Stimulated activated CD8-positive, alpha-beta memory T cell treated with anti-CD3 and anti-CD28 coated beads, Interleukin-12 subunit alpha, Interleukin-12 subunit beta, amount 100 ng/mL, for 24 hours (primary cell): Measurements from ENCODE around the gene LAMB3.

Experiments
- DNase-seq: peaks from one replicate; pipeline ENCODE4 v3.0.0-alpha.2; 2020; ENCODE audit errors: extremely low read depth

Gene LAMB3

DNA sequence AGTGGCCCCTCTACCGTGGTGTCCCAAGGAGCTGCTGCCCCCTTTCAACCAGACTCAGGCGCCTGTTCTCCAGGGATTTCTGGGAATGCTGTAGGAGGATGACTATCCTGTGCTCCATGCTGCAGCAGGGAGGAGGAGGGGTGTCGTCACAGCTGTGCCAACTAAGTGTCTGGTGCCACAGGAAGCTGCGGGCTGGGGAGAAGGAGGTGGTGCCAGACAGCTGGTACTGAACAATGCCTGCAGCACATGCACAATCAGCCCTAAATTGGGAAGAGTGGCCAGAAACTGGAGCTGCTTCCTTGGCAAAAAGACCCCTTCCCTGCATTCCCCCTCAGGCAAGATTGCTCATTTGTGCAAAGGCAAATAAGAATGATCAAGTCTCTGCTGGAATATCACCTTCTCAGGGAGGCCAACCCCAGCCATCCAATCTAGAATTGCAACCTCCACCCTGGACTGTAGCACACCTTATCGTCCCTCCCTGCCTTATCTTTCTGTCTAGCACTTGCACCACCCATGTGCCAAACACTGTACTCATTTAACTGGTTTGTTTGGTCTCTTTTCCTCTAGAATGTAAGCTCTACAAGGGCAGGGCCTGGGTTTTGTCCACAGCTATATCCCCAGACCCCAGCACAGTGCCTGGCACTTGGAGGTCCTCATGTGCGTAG lies 33.3 kb downstream of the LAMB3 start:
- no peak for DNase-seq

DNA sequence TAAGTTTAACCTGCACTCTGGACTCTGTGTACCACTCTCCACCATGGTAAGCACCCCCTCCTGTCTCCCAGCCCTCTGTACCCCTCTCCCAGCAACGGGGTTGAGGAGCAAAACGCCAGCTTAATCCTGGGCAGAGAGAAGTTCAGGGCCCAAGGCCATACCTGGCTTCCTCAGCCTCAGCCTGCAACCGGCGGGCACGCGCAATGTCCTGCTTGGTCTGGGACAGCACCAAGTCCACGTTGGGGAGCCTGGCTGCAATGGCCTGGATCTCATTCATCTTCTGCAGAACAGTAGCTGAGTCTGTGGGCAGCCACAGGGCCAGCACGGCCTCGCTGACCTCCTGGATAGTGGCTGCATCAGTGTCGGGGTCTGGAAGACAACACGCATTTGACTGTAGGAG lies 33.9 kb downstream of the LAMB3 start:
- DNase-seq: no peak

DNA sequence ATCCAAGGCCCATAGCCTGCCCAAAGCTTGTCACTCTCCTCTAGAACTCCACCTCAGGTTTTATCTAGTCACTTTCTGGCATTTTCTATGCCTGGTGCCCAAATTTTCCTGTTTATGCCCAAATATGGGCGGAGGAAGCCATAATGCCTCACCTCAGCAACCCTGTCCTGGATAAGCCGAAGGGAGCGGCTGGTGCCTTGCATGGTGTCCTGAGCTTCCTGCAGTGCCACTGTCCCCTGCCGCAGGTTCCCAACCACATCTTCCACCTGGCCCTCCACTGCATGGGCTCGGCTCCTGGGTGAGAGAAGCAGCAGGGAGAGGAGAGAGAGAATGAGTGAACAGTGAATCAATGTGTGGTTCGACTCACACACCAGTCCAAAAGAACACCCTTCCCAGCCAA lies 34.5 kb downstream of the LAMB3 start:
- DNase-seq: no peak

DNA sequence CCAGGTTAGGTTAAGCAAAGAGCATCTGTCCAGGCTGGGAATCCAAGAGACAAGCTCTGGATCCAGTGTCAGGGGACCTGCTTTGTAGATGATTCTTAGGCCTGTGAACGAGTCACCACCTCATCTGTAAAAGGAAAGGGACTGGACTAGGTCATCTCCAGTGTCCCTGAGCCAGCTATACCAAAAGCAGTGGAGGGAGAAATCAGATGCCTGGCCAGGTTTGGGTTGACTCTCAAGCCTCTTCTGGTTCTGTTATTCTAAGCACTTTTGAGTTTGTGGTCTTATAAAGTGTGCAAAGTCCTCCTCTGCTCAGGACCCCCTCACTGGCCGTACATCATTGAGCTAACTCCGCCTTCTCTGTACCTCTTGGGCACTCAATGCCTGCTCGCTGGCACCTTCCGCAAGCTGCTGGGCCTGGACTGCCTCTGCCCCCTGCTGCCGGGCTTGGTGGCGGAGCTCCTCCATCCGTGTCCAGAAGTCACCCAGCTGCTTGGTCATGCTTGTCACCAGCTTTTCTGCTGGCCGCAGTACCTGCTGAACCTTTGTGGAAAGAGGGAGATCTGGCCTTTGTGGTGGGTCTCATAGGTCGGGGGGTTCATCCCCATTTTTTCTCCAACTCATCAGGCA lies 35.1 kb downstream of the LAMB3 start:
- DNase-seq: no peak

DNA sequence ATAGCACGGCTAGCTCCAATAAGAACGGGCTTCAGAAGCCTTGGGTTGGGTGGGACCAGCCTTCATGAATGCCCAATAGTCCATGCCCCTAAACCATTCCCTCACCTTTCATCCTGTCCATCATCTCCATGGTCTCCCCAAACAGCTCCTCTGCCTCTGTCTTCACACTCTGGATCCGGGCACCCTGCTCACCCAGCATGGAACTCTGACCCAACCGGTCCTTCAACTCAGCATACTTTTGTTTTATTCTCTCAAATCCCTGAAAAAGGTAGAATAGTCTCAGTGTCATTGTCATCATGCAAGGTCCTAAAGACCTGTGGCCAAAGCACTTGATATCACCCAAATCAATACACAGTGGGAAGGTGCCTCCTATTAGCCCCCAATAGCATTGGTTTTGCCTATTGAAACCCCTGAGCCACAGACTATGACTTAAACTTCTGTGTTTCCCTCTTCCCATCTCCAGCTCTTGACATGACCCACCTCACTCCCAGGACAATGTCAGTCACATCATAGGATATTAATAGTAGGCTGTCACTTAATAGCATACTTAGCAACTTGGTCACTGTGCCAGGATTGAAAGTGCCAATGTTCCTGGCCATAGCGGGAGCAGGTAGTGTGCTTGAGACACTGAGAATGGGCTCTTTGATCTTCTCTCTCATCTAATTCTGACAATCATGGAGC lies 35.7 kb downstream of the LAMB3 start:
- no peak for DNase-seq

DNA sequence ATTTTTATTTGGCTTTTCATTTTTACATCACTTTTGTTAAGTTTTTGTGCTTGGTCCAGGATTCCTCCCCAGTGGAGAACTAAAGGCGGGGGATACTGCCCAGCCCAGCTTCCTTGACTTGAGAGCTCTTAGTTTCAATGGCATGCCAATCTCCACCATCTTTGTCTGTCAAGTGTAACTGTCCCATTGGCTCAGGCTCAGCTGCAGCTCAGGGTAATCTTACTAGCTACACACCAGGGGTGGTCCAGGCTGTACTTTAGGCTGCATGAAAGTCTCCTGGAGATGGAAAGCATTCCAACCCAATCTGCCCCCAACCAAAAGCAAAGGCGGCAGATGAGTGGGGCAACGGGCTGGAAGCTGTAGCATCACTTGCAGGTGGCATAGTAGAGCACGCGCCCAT lies 37.3 kb downstream of the LAMB3 start:
- no peak for DNase-seq

DNA sequence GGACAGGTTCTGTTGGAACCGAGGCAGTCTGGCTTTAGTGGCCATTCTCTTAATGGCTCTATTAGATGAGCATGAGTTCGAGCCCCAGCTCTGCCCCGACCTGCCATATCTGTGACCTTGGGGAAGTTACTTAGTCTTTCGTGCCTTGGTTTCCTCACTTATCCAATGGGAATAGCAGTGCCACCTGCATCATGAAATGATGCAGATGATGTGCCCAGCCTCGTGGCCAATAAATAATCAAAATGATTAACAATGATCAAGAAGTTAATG lies 38.1 kb downstream of the LAMB3 start:
- no peak for DNase-seq

DNA sequence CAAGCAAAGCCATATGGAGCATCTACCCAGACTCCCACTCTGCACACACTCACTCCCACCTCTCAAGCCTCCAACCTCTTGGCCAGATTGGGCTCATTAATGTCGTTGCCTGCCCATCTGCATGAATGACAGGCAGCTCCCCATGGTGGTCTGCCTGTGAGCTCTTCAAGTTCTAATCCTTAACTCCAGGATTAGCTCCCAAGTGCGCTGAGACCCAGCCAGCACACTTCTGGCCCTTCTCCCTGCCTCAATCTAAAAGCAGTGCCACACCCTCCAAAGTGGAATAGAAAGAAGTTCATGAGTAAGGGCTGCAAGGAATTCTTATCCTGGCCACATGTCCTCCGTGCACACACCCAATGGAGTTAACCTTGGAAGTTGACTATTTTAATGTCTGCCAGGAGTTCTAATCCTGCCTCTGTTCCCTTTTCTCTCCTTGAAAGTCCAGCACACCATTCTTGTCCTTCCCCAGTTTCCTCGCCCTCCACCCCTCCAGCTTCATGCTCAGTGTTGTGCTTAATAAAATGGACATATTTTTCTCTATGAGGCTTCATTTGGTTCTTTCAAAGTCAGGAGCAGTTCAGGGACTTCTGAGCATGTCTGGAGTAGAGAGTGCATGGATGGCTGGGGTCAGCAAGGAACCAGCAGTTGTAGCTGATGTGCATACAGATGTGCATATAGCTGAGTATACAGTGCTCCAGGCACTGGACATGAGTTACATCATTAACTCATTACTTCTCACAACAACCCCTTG lies 38.6 kb downstream of the LAMB3 start:
- no peak for DNase-seq

DNA sequence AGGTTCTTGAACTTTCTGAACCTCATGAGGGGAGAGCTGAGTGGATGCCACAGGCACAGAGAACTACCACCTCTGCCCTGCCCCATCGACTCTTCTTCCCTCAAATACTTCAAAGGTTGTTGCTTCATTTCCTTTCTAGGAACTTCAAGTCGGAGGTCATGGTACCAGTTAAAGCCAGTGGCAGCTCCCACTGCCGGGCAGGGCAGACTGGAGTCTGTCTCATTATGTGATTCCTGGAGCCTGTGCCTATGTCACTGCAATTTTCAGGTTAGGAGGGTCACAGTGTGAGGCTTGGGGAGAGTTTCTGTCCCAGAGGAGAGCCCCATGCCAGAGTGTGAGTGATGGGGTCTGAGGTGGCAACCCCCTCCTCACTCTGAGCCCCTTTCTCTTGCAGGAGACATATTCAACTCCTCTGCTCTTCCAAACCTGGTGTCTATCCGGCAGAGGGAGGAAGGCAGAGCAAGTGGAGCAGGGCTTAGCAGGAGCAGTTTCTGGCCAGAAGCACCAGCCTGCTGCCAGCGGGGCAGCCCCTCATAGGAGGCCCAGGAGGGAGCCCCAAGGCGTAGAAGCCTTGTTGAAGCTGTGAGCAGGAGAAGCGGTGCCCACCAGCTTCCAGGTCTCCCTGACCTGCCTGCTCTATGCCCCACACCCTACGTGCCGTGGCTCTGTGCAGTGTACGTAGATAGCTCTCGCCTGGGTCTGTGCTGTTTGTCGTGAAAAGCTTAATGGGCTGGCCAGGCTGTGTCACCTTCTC lies 39.4 kb downstream of the LAMB3 start:
- no peak for DNase-seq

DNA sequence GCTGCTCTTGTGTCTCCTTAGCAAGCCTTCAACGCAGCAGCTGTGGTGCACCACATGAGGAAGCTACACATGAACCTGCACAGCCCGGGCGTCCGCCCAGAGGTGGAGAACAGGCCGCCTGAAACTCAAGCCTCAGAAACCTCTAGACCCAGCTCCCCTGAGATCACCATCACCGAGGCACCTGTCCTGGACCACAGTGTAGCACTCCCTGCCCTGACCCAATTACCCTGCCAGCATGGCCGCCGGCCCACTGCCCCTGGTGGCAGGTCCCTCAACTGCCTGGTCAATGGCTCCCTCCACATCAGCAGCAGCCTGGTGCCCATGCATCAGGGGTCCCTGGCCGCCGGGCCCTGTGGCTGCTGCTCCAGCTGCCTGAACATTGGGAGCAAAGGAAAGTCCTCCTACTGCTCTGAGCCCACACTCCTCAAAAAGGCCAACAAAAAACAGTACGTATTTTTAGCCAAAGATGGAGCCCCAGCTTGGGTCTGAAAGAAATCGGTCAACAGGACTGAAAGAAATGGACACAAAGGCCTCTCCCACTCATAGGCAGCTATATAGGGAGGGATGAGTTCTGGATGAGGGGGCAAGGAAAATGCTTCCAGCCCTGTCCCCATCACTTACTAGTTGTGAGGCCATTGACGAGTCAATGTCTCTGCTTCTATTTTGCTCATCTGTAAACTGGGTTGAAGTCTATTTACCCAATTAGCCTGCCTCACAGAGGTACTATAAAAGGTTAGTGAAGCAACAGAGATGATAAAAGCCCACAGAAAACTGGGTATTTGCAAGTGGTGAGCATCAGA lies 40.3 kb downstream of the LAMB3 start:
- no peak for DNase-seq

DNA sequence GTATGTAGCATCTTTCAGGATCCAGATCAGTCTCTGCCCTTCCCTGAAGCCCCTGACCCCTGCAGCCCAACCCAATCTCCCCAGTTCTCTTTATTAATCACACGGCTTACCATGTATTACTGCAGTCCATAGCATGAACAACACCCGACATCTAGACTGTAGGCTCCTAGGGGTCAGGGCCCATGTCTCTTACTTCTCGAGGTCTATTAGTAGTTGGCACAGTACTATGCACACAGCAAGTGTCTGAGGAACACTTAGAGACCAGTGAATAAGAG lies 41.7 kb downstream of the LAMB3 start:
- DNase-seq: no peak

DNA sequence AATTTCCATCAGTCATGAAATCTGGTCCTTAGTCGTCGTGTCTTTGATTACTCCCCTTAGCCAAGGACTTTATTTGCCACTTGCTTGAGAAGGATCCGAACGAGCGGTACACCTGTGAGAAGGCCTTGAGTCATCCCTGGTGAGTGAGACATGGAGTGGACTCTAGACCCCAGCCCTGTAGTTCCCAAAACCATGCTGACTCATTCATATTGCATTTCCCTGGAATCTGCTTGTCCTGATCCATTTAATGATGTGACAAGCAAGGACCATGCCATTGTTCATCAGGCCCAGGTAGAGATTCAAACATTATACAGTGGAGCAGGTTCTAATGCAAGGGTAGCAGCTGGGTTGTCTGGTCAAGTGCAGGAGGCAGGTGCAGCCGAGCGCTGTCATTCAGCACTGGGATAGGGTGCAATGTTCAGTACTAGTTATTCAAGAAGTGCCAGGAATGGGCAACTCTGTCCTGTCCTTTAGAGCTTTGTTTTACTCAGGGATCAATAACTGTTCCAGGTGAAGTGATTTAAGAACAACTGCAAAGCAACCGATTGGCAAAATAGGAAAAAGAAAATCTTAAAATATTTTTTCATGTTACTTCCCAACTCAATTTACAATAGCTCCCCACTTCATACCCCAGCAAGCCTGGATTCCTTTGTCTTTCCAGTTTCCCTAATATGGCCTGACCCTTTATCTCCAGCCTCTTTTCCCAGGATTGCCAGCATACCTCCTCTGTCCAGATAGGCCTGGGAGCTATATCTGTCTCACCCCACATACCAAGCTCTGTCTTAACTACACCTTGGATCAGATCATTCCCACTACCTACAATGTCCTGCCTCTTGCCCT lies 42.2 kb downstream of the LAMB3 start:
- no peak for DNase-seq

DNA sequence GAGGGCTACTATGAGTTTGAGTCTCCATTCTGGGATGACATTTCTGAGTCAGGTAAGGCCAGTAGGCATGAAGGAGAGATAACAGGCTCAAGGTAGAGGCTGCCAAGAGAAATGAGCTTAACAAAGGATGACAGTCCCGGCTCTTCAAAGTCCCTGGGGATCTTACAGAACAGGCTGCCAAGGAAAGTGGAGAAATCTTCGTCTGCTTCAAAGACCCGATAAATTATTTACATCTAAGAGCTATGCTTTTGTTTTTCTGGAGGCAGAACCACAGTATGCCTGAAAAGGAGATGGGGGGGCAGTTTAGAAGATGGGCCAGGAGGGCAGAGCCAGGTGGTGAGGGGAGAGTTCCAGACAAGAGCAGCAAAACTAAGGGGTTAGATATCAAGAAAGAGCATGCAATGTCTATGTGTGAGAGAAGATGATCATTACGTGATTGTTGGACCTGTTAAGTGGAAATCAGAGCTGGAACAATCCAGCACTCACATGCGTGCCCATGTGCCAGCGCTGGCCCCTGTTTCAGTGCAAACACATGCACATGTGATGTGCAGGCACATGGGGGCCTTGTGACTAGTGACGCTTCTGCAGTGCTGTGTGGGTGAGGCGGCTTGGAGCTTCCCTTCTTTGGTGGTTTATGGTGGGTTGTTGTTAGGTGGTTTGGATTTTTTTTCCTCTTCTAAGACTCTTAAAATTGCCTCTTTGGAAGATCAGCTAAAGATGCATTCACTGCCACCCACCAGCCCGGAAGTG lies 43.0 kb downstream of the LAMB3 start:
- no peak for DNase-seq

DNA sequence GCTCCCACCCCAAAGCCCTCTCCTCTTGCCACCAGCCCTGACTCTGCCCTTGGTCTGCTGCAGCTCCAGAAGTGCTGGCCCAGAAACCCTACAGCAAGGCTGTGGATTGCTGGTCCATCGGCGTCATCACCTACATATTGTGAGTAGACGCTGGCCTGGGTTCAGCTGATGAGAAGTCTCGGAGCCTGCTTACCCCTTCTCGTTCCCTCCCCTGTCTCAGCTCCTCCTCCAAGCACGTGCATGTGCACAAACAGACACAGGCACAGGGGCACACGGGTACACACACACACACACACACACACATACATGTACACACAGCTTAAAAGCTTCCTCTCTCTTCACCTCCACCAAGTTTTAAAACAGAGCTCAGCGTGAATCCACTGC lies 44.4 kb downstream of the LAMB3 start:
- no peak for DNase-seq

DNA sequence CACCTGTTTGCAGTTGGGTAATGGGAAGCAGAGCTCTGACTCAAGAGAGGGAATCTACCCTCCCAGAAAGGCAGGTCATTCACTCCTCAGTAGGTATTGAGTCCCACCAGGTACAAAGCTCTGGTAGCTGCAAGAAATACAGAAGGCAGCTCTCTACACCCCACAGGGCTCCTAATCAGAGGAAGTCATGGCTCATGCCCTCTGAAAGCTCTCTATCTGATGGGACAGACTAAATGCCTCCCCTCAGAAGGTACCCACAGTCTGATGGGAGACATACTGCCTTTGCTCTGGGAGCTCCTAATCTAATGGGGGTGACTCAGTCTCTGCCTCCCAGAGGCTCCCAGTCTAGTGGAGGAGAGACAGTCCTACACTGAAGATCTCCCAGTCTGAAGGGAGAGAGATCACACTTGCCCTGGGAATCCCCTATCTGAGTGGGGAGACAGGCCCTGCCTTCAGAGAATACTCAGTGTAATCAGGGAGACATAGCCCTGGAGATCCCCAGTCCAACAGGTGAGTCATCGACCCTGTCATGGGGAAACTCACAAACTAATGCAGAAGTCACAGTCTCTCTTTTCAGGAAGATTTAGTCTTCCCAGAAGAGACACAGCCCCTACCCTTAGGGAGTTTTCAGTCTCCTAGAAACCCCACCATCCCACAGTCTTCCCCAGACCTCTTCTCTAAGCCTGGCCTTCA lies 45.0 kb downstream of the LAMB3 start:
- DNase-seq: no peak

DNA sequence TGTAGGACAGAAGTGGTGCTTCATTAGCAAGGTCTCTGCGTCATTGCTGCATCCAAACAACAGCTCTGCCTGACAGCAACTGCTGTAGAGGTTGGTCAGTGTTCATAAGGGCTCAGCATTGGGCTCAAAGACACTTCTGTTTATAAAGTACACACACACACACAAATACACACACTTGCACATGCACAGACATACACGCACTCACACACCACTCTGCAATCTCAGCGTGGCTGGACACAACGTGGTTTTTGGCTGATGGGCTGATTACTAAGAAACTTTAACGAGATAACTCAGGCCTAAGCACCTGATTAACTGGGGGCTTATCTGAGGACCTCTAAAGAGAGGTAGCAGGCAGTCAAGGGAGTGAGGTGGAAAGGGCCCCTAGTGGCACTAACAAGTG lies 48.3 kb downstream of the LAMB3 start:
- no peak for DNase-seq

DNA sequence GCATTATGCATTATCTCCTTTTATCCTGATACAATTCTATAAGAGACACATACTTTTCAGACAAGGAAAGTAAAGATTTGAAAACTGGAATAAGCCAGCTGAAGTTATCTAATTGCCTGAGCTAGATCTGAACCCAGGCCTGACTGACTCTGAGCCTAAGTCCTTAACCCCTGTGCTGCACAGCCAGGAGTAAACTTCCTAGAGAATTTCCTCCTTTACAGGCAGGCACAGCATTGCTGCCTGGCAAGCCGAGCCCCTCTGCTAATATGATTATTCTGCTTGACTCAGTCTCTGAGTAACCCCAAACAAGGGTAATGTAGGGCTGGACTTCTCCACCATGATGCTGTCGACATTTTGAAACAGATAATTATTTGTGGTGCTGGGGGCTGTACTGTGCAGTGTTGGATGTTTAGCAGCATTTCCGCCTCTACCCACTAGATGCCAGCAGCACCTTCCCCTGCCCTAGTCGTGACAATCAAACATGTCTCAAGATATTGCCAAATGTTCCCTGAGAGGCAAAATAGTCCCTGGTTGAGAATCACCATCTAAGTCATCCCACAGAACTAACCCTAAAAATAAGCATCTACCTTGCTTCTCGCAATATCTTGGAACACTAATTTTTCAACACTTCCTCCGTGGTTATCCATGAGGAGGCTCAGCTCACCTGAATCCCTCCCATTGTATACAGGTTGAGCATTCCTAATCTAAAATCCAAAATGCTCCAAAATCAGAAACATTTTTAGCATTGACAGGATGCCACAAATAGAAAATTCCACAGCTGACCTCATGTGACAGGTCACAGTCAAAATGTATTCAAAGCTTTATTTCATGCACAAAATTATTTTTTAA lies 50.2 kb downstream of the LAMB3 start:
- DNase-seq: no peak

DNA sequence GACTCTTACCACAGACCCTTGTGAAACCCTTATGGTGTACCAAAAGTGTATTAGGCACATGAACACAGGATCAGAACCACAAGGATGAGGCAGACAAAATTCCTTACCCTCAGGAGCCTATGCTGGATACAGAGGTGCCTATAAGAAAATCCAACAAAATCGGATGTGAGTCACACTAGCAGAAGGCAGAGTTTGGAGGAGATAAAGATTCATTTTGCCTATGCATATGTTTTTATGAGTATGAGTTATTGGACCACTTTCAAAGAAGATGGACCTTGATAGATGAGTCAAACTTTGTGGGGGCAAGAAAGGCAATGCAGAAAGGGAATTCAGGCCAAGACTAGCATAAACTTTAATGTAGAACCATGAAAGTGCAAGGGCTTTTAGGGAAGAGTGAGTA lies 51.7 kb downstream of the LAMB3 start:
- DNase-seq: no peak

DNA sequence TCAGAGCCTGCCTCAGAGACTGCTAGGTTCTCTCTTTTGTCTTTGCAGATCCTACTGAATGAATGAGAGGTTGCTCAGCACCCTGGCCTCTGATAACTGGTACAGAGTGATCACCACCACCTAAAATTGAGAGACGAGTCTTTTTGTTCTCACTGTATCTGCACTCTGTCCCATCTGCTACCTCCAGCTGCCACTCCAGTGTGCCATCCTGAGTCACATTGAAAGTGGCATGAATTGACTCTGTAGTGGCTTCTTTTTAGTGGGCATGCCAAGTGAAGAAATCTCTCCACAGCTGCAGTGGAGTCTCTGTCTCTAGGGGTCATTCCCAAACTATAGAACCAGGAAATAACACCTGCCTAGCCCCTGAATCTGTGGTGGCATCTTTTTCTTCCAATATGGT lies 54.0 kb downstream of the LAMB3 start:
- no peak for DNase-seq
